Measurements from ENCODE around the gene PLTP. TPM values are rescaled to one million over a fixed set of nuclear protein-coding genes. Genes with fewer than 3 reads are reported as not detected.
A peak's percentile ranks its signal among the peaks of the same experiment; 100 is the strongest.

Gene PLTP
- total RNA-seq, 3 donors from 2014 or later (not counting 1 experiment from before 2014, with no cell fraction given): 0.63 to 3.5 (median 3.2) TPM

- no peak for TF ChIP-seq CTCF (IDR thresholded peaks at IDR 0.05)
- Mint-ChIP-seq H3K27ac (no peak overlapping the region), H3K4me1 (peaks cover 5 to 24% of the 10 kb centered on the region in 2 donors), H3K36me3 (no peaks in the 10 kb centered on the region), H3K4me3 (no peak overlapping the region), H3K27me3 (ENCODE audit: low read depth in 2 of 2) (no peaks in the 10 kb centered on the region), H3K9me3 (no peaks in the 10 kb centered on the region)
- no peak overlapping the region for H3K27ac ChIP-seq (ENCODE audit: low read length)
- H3K4me3 ChIP-seq (ENCODE audit: low read length): no peak overlapping the region
- H3K36me3 ChIP-seq (ENCODE audit: control insufficient read depth, insufficient read depth, low read length): peaks cover 17% of the 10 kb centered on the region
- no peak for ATAC-seq
- peaks cover 38% of the 10 kb centered on the region for H3K4me1 ChIP-seq (ENCODE audit: control insufficient read depth, insufficient read depth, low read length)
- intact Hi-C loops (cut with micrococcal nuclease): no loop called here
- DNase-seq: no peak
- no peaks in the 10 kb centered on the region for H3K9me3 ChIP-seq (ENCODE audit: control insufficient read depth, insufficient read depth, low read length)
- 79% methylated on average over 12 of the region's 12 CpGs for WGBS (ENCODE audit: insufficient coverage)
- no peaks in the 10 kb centered on the region for H3K27me3 ChIP-seq (ENCODE audit: control insufficient read depth, insufficient read depth, low read length)
These were observed 17.2 kb downstream of the PLTP start for GRCh38 chr20:45894797-45895196.

DNA sequence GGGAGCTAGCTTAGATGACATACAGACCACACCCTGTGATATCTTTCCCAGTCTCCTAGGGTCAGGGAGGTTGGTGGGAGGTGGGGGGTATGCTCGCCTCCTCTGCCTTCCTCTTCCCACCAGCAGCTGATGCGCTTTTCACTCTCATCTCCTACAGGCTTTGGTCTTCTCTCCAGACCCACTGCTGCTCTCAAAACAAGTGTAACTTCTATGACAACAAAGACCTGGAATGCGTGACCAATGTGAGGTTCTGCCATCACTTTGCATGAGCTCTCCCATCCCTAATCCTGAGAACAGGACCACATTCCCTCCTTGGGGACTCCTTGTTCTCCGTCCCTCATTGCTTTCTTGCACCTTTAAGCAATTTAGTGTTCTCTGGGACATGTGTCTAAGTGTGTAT lies 18.1 kb downstream of the PLTP start:
- Histone ChIP-seq H3K4me3 (ENCODE audit: low read length) (no peak overlapping the region), H3K27ac (ENCODE audit: low read length) (no peak overlapping the region), H3K36me3 (ENCODE audit: control insufficient read depth, insufficient read depth, low read length) (peaks cover 17% of the 10 kb centered on the region), H3K27me3 (ENCODE audit: control insufficient read depth, insufficient read depth, low read length) (no peaks in the 10 kb centered on the region), H3K9me3 (ENCODE audit: control insufficient read depth, insufficient read depth, low read length) (no peaks in the 10 kb centered on the region), H3K4me1 (ENCODE audit: control insufficient read depth, insufficient read depth, low read length) (peaks cover 38% of the 10 kb centered on the region)
- no peak overlapping the region for H3K27ac Mint-ChIP-seq
- peak overlapping the region; percentile 42 for H3K4me3 Mint-ChIP-seq
- no peaks in the 10 kb centered on the region for H3K27me3 Mint-ChIP-seq (ENCODE audit: low read depth in 2 of 2)
- TF ChIP-seq CTCF (IDR thresholded peaks at IDR 0.05): no peak
- H3K36me3 Mint-ChIP-seq: no peaks in the 10 kb centered on the region
- 96% methylated on average over 2 of the region's 4 CpGs for WGBS (ENCODE audit: insufficient coverage)
- peaks cover 5 to 24% of the 10 kb centered on the region in 2 donors for H3K4me1 Mint-ChIP-seq
- DNase-seq: no peak
- H3K9me3 Mint-ChIP-seq: no peaks in the 10 kb centered on the region
- intact Hi-C loops (cut with micrococcal nuclease): no loop called here
- no peak for ATAC-seq

DNA sequence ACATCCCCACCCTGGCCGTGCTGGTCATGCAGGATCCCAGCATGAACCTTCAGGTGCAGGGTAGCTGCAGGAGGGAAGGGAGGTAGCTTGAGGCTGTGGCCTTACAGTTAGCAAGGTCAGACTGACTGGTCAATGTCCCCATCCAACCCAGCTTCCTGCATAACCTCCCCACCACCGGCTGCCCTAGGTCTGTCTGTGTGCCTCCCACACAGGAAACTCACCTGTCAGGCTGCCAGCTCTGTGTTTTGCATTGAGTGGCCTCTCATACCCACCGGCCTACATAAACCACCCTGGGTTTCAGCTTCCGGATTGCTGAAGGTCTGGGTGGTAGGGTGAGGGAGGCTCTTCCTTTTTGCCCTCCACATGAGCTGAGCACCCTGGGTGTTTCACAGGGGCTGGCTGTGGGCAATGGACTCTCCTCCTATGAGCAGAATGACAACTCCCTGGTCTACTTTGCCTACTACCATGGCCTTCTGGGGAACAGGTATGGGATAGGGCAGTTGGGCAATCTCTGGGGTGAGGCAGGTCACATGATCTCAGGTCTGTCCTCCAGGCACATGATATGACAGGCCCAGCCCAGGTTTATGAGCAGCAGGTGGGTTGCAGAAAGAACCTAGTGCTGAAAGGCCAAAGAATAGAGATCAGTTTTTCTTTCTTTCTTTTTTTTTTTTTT lies 19.0 kb downstream of the PLTP start:
- TF ChIP-seq CTCF (IDR thresholded peaks at IDR 0.05): no peak
- 51% methylated on average over 3 of the region's 4 CpGs for WGBS (ENCODE audit: insufficient coverage)
- intact Hi-C loops (cut with micrococcal nuclease): no loop called here
- H3K27ac ChIP-seq (ENCODE audit: low read length): peak overlapping the region; percentile 6
- peak overlapping the region; percentile 79 for H3K4me3 Mint-ChIP-seq
- DNase-seq: peak in 1 of 2 donors; percentile 39
- peak overlapping the region; percentile 57 to 88 for H3K27ac Mint-ChIP-seq
- no peaks in the 10 kb centered on the region for H3K27me3 Mint-ChIP-seq (ENCODE audit: low read depth in 2 of 2)
- no peaks in the 10 kb centered on the region for H3K36me3 Mint-ChIP-seq
- no peak overlapping the region for H3K4me3 ChIP-seq (ENCODE audit: low read length)
- peaks cover 38% of the 10 kb centered on the region for H3K4me1 ChIP-seq (ENCODE audit: control insufficient read depth, insufficient read depth, low read length)
- no peaks in the 10 kb centered on the region for H3K9me3 Mint-ChIP-seq
- H3K9me3 ChIP-seq (ENCODE audit: control insufficient read depth, insufficient read depth, low read length): no peaks in the 10 kb centered on the region
- peaks cover 16% of the 10 kb centered on the region for H3K36me3 ChIP-seq (ENCODE audit: control insufficient read depth, insufficient read depth, low read length)
- peaks cover 5 to 24% of the 10 kb centered on the region in 2 donors for H3K4me1 Mint-ChIP-seq
- no peaks in the 10 kb centered on the region for H3K27me3 ChIP-seq (ENCODE audit: control insufficient read depth, insufficient read depth, low read length)
- ATAC-seq: no peak

Measured in natural killer cell (primary cell).